ENCODE data around the gene SP2. TPM values are rescaled to one million over a fixed set of nuclear protein-coding genes. Genes with fewer than 3 reads are reported as not detected.

Gene SP2
- total RNA-seq, 1 donor from 2014 or later: 3.1 TPM

DNA sequence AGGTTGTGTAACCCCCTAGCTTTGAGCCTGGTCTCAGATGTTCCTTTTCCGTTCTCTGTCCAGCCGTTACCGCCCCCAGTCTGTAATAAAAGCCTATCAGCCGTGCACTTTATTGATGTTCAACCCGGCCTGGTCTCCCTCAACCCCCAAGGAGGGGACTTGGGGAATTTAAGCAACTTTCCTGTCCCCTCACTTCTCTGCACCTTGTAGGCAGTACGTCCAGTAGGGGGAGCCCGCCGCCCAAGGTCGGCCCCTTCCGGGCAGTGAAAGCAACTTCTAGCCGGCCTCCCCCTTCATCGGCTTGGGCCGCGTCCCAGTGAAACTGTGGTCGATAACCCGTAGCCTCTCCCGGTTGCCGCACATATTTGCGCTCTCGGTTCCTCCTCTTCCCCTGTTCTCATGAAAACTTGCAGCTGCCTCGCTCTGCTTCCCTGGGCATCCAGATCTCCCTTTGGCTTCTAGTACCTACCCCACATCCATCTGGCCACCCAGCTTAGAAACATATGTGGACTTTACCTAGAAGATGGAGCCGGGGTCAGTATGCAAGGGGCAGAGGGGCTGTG, 53.2 kb downstream of the SP2 start:
- peak; percentile 76 for DNase-seq (ENCODE audit: low read depth)

- DNase-seq (ENCODE audit: low read depth): no peak
These were observed 53.9 kb downstream of the SP2 start for GRCh38 chr17:47949946-47950345.

DNA sequence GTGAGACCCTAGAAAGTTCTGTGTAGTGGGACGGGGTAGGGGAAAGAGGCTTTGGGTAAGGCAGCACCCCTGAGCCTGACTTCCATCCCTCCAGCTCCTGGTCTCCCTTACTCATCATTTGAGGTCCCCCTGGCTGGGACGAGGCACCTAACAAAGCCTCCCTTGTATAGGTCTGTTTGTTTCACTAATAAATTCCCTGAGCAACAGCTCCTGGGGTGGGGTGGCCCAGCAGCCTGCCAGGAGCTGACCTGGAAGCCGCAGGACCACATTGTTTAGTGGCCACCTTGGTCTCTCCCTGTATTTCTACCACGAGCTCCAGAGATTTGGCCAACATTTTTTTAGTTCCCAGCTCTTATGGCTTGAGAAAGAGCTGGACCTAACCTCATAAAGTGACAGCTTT, 54.4 kb downstream of the SP2 start:
- no peak for DNase-seq (ENCODE audit: low read depth)

DNA sequence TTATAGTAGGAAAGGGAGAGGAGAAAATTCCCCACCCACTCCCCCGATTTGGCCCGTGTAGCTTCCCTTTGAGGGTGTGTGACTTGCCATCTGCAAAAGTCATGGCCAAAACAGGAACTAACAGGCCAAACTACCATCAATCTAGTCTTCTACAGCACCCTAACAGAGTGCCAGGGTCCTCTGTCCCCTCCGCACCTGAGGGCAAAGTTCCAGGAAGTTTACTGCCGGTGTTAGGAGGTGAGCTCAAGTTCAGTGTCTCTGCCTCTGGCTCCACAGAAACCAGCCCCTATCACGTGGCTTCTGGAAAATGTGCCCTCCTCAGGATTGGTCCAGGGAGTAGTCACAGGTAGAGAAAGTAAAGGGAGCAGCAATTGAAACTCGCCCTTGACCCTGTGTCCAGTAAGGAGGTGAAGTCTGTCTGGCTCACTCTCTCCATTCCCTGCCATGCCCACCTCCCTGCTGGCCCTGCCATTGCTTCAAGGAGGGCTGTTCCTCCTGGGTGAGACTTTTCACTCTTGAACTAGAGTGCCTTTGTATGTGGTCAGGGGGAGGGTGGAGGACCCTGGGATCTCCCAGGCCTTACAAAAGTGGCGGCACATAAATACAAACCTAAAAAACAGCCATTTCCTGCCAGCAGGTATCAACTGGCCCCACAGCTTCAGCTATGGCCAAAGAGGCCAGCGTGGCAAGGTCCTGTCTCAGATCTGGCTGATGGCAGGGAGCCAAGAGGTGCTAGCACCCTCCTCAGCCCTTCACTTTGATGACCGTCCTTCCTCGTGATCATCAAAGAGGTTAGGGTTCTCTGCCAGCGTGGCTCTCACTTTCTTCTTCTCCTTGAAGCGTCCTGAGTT, 56.4 kb downstream of the SP2 start:
- no peak for DNase-seq (ENCODE audit: low read depth)

- no peak for DNase-seq (ENCODE audit: low read depth)
These were observed 57.9 kb downstream of the SP2 start for GRCh38 chr17:47953909-47954308.

DNA sequence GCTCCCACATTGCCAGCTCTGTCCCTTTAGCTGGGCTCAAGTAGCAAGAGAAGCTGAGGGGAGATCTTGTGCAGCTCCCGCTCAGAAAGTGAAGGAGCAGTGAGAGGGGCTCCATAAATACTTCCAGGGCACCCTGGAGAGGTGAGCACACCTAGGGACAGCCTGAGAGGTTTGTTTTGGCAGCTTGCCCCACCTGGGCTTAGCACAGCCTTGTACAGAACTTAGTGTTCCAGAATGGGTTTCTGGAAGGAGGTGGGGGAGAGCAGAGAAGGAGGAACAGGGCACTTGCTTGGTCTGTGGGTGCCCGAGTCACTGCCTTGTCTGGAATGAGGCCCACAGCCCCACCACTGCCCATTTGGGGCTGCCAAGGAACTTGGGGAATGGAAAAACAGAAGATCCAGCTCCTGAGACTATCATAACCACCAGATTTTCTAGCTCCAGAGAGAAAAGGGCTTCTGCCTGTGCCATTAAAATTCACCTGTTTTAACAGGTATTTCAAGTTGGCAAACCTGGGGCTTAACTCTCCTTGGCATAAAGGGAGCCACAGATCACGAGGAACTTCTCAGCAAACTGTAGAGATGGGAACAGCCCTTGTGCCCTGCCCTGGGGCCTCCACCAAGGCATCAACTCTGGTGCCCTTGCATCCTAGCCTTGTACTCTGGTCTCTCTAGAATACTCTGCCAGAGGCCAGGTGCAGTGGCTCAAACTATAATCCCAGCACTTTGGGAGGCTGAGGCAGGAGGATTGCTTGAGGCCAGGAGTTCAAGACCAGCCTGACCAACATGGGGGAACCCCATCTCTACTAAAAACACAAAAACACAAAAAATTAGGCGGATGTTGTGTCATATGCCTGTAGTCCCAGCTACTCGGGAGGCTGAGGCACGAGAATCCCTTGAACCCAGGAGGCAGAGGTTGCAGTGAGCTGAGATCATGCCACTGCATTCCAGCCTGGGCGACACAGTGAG, 59.7 kb downstream of the SP2 start:
- DNase-seq (ENCODE audit: low read depth): peak; percentile 48

- DNase-seq (ENCODE audit: low read depth): no peak
These were observed 61.0 kb downstream of the SP2 start for GRCh38 chr17:47956791-47957590.

- no peak for DNase-seq (ENCODE audit: low read depth)
These were observed 61.8 kb downstream of the SP2 start, which contains the start of gene PRR15L for GRCh38 chr17:47957591-47958490. PRR15L (minus strand) TSS chr17:47957883; CDS start chr17:47953234, 4,649 bp downstream.

DNA sequence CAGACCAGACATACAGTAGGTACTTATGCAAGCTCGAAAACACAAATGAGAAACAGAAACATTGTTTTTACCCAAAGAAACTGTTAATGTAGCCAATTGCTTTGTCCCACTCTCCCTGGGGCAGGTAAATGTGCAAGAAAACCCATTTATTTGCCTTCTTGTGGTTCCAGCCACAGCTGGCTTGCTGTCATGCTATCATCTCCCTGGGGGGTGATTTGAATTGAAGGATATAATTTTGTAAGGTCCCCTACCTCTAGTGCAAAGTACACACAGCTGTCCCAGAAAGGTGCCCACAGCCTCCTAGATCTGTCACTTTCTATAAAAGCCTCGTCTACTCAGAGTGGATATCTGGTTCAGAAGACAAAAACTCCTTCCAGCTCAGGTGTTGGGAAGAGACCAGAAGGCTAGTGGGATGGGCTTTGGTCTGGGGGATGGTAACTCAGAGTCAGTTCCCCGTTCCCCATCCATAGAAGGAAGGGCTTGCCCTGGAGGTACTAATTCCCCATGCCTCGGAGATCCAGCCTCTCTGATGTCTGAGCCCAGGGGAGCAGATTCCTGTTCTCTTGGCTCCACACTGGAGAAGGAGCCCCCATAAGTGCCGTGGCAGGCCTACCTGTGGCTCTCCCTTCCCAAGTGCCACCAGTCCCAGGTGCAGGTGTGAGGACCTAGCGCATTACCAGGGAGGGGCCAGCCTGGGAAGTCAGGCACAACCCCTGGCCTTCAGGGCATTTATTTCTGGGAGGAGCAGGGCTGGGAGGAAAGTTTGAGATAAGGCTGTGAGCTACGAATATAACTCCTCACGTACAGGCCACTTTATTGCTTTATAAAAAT, 64.0 kb downstream of the SP2 start:
- DNase-seq (ENCODE audit: low read depth): no peak

DNA sequence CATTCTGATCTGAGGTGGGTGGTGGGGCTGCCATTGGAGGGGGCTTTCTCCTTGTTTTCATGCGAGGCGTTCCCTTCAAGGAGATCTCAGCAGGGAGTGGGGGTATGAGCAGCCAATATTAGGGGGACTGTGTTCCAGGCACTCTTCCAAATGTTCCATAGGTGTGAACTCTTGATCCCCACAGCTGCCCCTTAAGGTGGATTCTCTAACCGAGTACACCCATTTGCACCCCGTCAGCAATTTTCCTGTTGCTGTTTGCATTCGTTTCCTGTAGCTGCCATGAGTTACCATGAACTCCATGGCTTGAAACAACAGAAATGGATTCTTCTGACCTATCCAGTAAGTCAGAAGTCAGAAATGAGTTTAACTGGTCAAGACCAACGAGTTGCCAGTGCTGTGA, 65.4 kb downstream of the SP2 start:
- no peak for DNase-seq (ENCODE audit: low read depth)

GRCh38 chr17:47962901-47963300, 66.9 kb downstream of the SP2 start:
- no peak for DNase-seq (ENCODE audit: low read depth)

DNA sequence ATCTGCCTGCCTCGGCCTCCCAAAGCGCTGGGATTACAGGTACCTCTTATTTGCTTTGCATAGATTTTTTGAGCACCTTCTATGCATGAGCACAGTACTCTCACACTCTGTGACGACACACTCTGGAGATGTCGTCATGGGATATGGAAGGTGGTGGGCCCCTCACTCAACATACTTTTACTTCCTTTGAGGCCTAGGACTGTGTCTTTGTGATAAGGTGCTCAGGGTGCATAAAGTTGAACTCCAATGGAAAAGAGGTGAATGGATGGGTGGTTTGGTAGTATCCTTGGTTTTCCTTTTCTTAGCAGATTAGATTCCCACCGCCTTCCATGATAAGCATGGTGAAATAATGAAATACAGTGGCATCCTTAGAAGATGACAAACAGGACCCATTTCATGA, 68.8 kb downstream of the SP2 start:
- DNase-seq (ENCODE audit: low read depth): no peak

- no peak for DNase-seq (ENCODE audit: low read depth)
These were observed 70.1 kb downstream of the SP2 start for GRCh38 chr17:47966079-47966519.

DNA sequence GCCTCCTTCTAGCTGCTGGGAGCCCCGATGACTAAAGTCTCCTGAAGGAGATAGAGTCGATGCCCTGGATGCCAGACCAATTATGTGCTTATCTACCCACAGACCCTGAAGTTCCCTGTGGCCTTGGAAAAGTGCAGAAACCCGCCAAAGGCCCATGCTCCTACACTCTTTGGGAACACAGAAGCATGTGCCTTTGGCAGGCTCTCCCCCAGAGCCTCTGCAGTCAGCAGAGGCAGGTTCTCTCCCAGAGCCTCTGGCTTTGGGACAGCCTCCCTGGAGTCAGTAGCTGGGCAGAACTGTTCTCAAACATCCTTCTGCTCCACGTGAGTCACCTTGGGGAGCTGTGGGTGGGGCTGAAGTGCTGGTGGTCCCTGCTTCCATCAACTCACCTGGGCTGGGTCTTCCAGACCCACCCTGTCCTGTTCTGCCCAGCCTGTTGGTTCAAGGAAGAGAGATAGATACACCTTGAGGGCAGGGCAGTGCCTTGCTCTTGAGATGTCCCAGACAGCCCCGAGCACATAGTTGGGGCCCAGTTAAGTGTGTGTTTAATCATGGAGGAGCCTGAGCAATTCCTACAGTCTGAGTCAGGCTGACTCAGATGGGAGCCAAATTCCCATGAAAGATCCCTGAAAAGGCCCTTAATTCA, 71.7 kb downstream of the SP2 start:
- peak; percentile 79 for DNase-seq (ENCODE audit: low read depth)

DNA sequence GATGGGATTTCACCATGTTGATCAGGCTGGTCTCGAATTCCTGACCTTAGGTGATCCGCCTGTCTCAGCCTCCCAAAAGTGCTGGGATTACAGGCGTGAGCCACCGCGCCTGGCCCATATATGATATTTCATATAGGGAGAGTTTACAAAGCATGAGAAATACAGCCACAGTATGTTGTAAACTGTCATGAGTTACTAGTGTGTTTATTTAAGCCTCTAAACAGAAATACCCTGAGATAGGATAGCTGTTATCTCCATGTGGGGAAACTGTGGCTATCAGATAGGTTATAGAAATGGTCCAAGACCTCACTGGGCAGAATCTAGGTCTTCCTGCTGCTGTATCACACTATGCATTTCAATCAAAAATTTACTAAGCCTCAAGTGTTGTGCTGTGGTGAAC, 72.8 kb downstream of the SP2 start:
- no peak for DNase-seq (ENCODE audit: low read depth)

DNA sequence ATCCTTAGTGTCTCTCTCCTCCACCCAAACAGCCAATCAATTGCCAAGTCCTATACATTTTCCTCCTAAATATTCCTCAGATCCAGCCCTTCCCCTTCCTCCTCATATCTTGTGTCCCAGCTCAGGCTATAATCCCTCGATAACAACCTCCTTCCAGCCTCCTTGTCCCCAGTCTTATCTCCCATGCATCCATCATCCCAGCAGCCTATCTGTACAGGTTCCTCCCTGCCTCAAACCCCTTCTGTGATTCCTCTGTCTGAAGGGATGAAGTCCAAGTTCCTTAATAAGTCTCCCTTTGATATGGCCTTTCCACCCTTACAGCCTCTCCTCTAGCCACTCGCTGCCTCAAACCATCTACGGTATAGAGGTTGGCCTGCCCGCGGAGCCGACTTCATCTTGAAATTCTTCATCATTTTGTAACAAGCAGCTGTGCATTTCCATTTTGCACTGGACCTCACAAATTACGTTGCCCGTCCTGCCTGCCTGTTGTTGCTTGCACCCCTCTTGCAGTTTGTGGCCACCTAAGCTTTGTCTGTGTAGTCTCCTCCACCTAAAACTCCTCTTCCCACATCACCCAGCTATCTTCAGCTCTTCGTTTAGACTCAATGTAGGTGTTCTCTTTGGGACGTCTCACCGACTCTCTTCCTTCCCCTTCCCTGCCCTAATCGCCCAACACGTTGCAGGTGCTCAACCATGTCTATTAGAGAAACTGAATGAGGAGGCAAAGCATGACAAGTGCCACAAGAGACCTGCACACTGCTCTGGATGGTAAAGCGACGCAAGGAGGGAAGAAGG, 74.1 kb downstream of the SP2 start:
- DNase-seq (ENCODE audit: low read depth): no peak

DNA sequence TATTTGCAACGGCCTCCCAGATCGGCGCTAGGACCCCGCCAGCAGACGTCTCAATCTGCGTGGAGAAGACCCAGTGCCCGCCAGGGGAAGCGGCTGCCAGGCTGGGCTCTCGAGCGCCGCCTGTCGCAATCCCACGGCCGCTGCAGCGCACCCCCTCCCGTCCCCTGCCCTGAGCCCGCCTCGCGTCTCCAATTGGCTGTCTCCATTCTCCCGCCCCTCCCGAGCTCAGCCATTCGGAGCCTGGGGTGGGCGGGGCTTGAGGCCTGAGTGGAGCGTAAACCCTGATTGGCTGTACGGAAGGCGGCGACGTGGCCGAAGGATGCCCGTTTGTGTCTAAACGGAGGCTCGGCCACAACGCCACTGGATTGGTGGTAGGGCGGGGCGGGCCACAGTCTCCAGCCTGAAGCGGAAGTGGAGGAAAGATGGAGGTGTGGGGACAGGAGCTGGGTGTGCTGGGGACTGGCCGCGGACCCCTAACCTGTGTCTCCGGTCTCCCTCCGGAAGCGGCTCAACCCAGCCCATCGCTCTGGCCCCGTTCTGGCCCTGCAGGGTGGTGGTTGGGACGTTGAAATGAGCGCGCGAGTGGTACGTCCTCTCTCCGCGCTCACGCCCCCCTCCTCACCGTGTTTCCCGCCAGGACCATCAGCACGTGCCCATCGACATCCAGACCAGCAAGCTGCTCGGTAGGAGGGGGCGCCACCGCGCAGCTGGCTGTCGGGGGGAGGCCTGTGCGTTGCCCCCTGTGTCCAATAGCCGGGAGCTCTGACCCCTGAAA, 74.9 kb downstream of the SP2 start, which contains the start of gene CDK5RAP3:
Gene CDK5RAP3, plus strand, starts transcription at position 389 of the 775 bp plus-strand sequence. Its CDS starts 34 bp downstream, at position 423.
- DNase-seq (ENCODE audit: low read depth): peak; percentile 95

All from renal cortical epithelial cell (primary cell).